GM18519 (cell line): ENCODE data around the gene BEX5.
"Not testable (repeated sequence)": the region's sequence is repeated elsewhere in the genome, so short reads cannot be mapped to it uniquely, and the experiment has no call there.

Experiments
- ATAC-seq: cut with Tn5 transposase; IDR thresholded peaks from one replicate; pipeline ENCODE4 v1.9.1; 2021; ENCODE audit warnings: mild to moderate bottlenecking, moderate library complexity; ENCODE audit not compliant: unreplicated experiment, low FRiP score

BEX5 gene

GRCh38 chrX:102155806-102156179, at the start of gene BEX5:
Gene BEX5, minus strand, starts transcription at chrX:102155977. Its CDS starts 1,712 bp downstream, at chrX:102154265.
- peak; percentile 96 for ATAC-seq

DNA sequence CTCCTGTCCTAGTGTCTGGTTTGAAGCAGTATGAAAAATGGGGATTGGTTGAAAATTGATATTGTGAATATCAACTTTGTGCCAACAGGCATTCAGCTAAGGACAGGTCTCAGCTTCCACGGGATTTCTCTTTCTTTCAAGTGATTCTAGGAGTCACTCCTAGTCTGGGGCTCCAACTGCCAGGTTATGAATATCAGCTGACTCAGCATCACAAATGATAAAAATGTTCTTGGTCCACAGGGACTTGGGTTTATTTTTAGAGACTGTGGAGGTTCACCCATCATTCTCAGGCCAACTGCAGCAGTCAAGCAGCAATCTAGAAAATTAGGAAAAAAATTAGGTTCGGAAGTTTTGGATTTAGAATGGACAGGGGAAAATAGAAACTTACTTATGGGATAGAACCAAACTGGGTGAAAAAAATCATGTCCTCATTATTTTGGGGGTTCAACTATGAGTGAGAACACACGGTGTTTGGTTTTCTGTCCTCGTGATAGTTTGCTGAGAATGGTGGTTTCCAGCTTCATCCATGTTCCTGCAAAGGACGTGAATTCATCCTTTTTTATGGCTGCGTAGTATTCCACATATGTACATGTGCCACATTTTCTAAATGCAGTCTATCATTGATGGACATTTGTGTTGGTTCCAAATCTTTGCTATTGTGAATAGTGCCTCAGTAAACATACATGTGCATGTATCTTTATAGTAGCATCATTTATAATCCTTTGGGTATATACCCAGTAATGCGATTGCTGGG, 30.4 kb upstream of the BEX5 start:
- ATAC-seq = no peak

GRCh38 chrX:102154900-102155805, 624 bp downstream of the BEX5 start:
- peak; percentile 10 for ATAC-seq

- no peak for ATAC-seq
Measured at GRCh38 chrX:102154218-102154860, 1.4 kb downstream of the BEX5 start.

DNA sequence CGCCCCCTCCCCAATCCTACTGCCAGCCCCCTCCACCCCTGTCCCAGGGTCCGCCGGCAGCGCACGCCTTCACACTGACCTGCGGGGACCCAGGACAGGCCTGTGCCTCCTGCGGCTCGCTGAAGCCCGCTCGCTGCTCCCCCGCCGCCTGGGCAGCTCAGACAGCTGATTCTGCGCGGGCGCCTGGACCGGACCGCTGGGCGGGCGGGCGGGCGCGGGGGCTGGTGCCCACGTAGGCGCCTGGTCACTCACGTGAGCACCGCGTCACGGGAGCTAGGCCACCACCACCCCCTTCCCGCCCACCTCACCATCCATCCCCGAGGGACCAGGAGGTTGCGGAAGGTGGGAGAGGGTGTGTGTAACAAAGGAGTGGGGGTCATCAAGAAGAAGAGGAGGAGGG, 13.5 kb downstream of the BEX5 start, which contains the start of gene TCEAL6:
Gene TCEAL6, minus strand, starts transcription at position 208 of the 400 bp plus-strand sequence.
- ATAC-seq = not testable (repeated sequence)

GRCh38 chrX:102141631-102142030, 14.1 kb downstream of the BEX5 start:
- not testable (repeated sequence) for ATAC-seq

- ATAC-seq = not testable (repeated sequence)
Measured at GRCh38 chrX:102140876-102141275, 14.9 kb downstream of the BEX5 start.

GRCh38 chrX:102138064-102138463, 17.7 kb downstream of the BEX5 start:
- no peak for ATAC-seq

GRCh38 chrX:102129473-102129872, 26.3 kb downstream of the BEX5 start:
- ATAC-seq = no peak

GRCh38 chrX:102126863-102127262, 28.9 kb downstream of the BEX5 start:
- no peak for ATAC-seq

DNA sequence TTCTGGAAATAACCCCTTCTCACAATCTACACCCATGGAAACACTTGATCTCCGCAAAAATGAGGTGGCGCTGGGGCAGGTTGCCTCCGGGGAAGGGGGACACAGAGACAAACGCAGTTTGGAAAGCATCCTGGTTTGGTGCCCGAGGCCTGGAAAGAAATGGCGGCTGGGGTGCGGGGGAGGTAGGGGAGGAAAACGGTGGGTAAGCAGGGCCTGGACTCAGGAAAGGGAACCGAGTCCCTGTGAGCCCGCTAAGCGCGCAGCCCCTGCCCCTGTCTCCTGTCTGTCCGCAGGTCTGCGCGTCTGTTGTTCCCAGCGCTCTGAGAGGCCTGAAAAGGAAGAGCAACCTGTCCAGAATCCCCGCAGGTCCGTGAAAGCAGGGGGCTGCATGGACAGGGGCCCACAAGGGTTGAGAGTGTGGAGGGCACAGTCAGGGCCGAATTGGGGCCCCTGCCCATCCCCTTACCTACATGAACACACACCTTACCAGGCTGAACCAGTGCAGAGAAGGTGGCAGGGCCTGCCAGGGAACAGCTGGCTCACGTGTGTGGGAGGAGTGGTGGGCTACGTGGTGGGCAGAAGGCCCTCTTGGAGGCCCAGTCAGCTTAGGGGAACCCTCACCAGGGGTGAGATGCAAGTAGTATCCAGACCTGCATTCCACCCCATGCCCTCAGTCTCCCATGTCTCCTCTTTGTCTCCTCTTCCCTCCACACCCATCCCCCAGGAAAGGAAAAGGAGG, 29.5 kb downstream of the BEX5 start:
- not testable (repeated sequence) for ATAC-seq

DNA sequence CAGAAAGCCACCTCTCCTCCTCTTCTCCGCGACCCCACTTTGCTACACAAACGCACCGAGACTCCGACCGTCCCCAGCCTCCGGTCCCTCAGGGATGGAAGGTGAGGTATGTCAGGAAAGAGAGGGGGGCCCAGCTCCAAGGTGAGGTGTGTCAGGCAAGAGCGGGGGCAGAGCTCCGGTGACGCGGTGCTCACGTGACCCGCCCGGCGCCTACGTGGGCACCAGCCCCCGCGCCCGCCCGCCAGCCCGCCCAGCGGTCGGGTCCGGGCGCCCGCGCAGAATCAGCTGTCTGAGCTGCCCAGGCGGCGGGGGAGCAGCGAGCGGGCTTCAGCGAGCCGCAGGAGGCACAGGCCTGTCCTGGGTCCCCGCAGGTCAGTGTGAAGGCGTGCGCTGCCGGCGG, 30.3 kb downstream of the BEX5 start, which contains the start of gene TCEAL2:
Gene TCEAL2, plus strand, starts transcription at position 244 of the 400 bp plus-strand sequence. CDS start 1,152 bp downstream, outside the sequence.
- not testable (repeated sequence) for ATAC-seq

- ATAC-seq = not testable (repeated sequence)
Measured at GRCh38 chrX:102125014-102125413, 30.8 kb downstream of the BEX5 start.

- ATAC-seq = no peak
Measured at GRCh38 chrX:102115748-102116147, 40.0 kb downstream of the BEX5 start.

GRCh38 chrX:102113367-102113766, 42.4 kb downstream of the BEX5 start:
- no peak for ATAC-seq
